ENCODE data around the gene ABR. TPM values are rescaled to one million over a fixed set of nuclear protein-coding genes. Genes with fewer than 3 reads are reported as not detected.
"Not testable (repeated sequence)": the region's sequence is repeated elsewhere in the genome, so short reads cannot be mapped to it uniquely, and the experiment has no call there.

ABR gene
- total RNA-seq, 1 donor from 2014 or later, result 63.6 TPM

- no peak overlapping the region for H3K4me3 Mint-ChIP-seq
- DNase-seq (ENCODE audit: extremely low spot score, unreplicated experiment), result no peak
- no peak overlapping the region for H3K27ac Mint-ChIP-seq
- peaks cover 14% of the 10 kb centered on the region for H3K4me1 Mint-ChIP-seq (ENCODE audit: unreplicated experiment)
- no peaks in the 10 kb centered on the region for H3K36me3 Mint-ChIP-seq
- TF ChIP-seq, protein P1, sequence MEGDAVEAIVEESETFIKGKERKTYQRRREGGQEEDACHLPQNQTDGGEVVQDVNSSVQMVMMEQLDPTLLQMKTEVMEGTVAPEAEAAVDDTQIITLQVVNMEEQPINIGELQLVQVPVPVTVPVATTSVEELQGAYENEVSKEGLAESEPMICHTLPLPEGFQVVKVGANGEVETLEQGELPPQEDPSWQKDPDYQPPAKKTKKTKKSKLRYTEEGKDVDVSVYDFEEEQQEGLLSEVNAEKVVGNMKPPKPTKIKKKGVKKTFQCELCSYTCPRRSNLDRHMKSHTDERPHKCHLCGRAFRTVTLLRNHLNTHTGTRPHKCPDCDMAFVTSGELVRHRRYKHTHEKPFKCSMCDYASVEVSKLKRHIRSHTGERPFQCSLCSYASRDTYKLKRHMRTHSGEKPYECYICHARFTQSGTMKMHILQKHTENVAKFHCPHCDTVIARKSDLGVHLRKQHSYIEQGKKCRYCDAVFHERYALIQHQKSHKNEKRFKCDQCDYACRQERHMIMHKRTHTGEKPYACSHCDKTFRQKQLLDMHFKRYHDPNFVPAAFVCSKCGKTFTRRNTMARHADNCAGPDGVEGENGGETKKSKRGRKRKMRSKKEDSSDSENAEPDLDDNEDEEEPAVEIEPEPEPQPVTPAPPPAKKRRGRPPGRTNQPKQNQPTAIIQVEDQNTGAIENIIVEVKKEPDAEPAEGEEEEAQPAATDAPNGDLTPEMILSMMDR (conservative IDR thresholded peaks at IDR 0.05), result no peak
- H3K27me3 Mint-ChIP-seq, result no peaks in the 10 kb centered on the region
- no peaks in the 10 kb centered on the region for H3K9me3 Mint-ChIP-seq
These were observed 104.7 kb downstream of the ABR start for GRCh38 chr17:1074886-1075605.

DNA sequence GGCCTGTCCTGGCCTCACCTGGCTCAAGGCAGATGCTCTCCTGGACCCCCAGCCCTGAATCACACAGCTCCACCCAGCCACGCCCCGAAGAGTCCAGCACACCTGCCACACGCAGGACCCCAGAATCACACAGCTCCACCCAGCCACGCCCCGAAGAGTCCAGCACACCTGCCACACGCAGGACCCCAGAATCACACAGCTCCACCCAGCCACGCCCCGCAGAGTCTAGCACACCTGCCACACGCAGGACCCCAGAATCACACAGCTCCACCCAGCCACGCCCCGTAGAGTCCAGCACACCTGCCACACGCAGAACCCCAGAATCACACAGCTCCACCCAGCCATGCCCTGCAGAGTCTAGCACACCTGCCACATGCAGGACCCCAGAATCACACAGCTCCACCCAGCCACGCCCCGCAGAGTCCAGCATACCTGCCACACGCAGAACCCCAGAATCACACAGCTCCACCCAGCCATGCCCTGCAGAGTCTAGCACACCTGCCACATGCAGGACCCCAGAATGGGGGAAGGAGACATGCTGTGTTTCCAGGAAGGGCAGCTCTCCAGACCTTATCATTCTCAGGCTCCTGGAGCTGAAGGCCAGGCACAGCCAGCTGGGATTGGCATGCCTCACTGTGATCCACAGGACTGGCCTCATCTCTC lies 105.7 kb downstream of the ABR start:
- not testable (repeated sequence) for H3K27me3 Mint-ChIP-seq; H3K36me3 Mint-ChIP-seq; H3K9me3 Mint-ChIP-seq; H3K27ac Mint-ChIP-seq; H3K4me3 Mint-ChIP-seq; DNase-seq (ENCODE audit: extremely low spot score, unreplicated experiment)
- H3K4me1 Mint-ChIP-seq (ENCODE audit: unreplicated experiment), result peaks cover 11% of the 10 kb centered on the region

- Mint-ChIP-seq H3K27ac (no peak overlapping the region), H3K4me3 (no peak overlapping the region), H3K4me1 (ENCODE audit: unreplicated experiment) (peaks cover 13% of the 10 kb centered on the region), H3K9me3 (no peaks in the 10 kb centered on the region), H3K27me3 (no peaks in the 10 kb centered on the region), H3K36me3 (no peaks in the 10 kb centered on the region)
- TF ChIP-seq, protein P1 (conservative IDR thresholded peaks at IDR 0.05), result no peak
- no peak for DNase-seq (ENCODE audit: extremely low spot score, unreplicated experiment)
These were observed 106.4 kb downstream of the ABR start for GRCh38 chr17:1073241-1073962.

- Mint-ChIP-seq H3K27ac (no peak overlapping the region), H3K27me3 (no peaks in the 10 kb centered on the region), H3K9me3 (no peaks in the 10 kb centered on the region), H3K4me1 (ENCODE audit: unreplicated experiment) (peaks cover 8% of the 10 kb centered on the region), H3K4me3 (no peak overlapping the region), H3K36me3 (peaks cover 4% of the 10 kb centered on the region)
- TF ChIP-seq, protein P1 (conservative IDR thresholded peaks at IDR 0.05), result no peak
- no peak for DNase-seq (ENCODE audit: extremely low spot score, unreplicated experiment)
These were observed 107.2 kb downstream of the ABR start for GRCh38 chr17:1072551-1072961.

GRCh38 chr17:1071103-1071825 lies 108.5 kb downstream of the ABR start:
- TF ChIP-seq, protein P1 (conservative IDR thresholded peaks at IDR 0.05), result no peak
- H3K9me3 Mint-ChIP-seq, result no peaks in the 10 kb centered on the region

More at GRCh38 chr17:1071103-1071825, 108.5 kb downstream of the ABR start:
- H3K4me3 Mint-ChIP-seq, result no peak overlapping the region
- no peak overlapping the region for H3K27ac Mint-ChIP-seq
- no peaks in the 10 kb centered on the region for H3K27me3 Mint-ChIP-seq
- DNase-seq (ENCODE audit: extremely low spot score, unreplicated experiment), result no peak
- peaks cover 11% of the 10 kb centered on the region for H3K36me3 Mint-ChIP-seq
- peaks cover 8% of the 10 kb centered on the region for H3K4me1 Mint-ChIP-seq (ENCODE audit: unreplicated experiment)

All from type B pancreatic cell (in vitro differentiated cells).